Vagina (tissue), 2 donors: Measurements from ENCODE around the gene RNF166.

Experiments
- CTCF ChIP-seq, 3 experiments: fragments of 450-650 bp in 2 of 3; fragments of 200-600 bp in 1 of 3; sonication (generic) in 1 of 3; IDR thresholded peaks; one replicate each; pipeline ENCODE4 v1.5.1; 2017 to 2019; ENCODE audit warnings: antibody characterized with exemption in 3 of 3, mild to moderate bottlenecking in 2 of 3, moderate library complexity in 2 of 3
- POLR2A ChIP-seq, 2 donors: fragments of 450-650 bp; IDR thresholded peaks; one replicate each; pipeline ENCODE4 v1.6.1; 2017; ENCODE audit warnings: antibody characterized with exemption in 2 of 2, mild to moderate bottlenecking in 2 of 2, moderate library complexity in 2 of 2
- POLR2AphosphoS5 ChIP-seq, 2 donors: sonication (generic); formaldehyde crosslinking; IDR thresholded peaks; one replicate each; pipeline ENCODE4 v1.9.0; 2017; ENCODE audit warnings: antibody characterized with exemption in 2 of 2, mild to moderate bottlenecking in 2 of 2, low read depth in 1 of 2; ENCODE audit not compliant: insufficient read depth in 1 of 2

GRCh38 chr16:88736088-88736487 is 29.9 kb upstream of the RNF166 start:
- TF ChIP-seq CTCF (IDR thresholded peaks at IDR 0.05) (no peak), POLR2AphosphoS5 (IDR thresholded peaks at IDR 0.05; ENCODE audit: insufficient read depth in 1 of 2, low read depth in 1 of 2) (no peak), POLR2A (IDR thresholded peaks at IDR 0.05) (no peak)
